Neural cell (in vitro differentiated cells): ENCODE results near the gene ITFG1. TPM values are rescaled to one million over a fixed set of nuclear protein-coding genes. Genes with fewer than 3 reads are reported as not detected.

Source experiments
- H2AFZ ChIP-seq: fragments of 200-600, 300-800 bp; sonication (generic), shearing (Covaris generic); 2 replicates; pipeline ENCODE4 v1.6.0; 2014; ENCODE audit warnings: low read depth, mild to moderate bottlenecking, antibody characterized with exemption, low read length, moderate library complexity
- H3F3A ChIP-seq: fragments of 200-600 bp; shearing (Covaris generic); 2 replicates; pipeline ENCODE4 v1.6.1; 2016; ENCODE audit warnings: mild to moderate bottlenecking, moderate library complexity, mixed read lengths, antibody characterized with exemption, low read length; ENCODE audit not compliant: insufficient read depth, poor library complexity, severe bottlenecking
- H3K27ac ChIP-seq: fragments of 200-600, 300-800 bp; sonication (generic), shearing (Covaris generic); 2 replicates; pipeline ENCODE4 v1.5.1; 2014; ENCODE audit warnings: mild to moderate bottlenecking, low read length, moderate library complexity
- H3K27me3 ChIP-seq: fragments of 300-800, 200-600 bp; sonication (generic), shearing (Covaris generic); 2 replicates; pipeline ENCODE4 v1.6.0; 2014; ENCODE audit warnings: mild to moderate bottlenecking, low read depth, low read length, moderate library complexity; ENCODE audit not compliant: insufficient read depth
- H3K36me3 ChIP-seq: fragments of 300-800, 200-600 bp; sonication (generic), shearing (Covaris generic); 2 replicates; pipeline ENCODE4 v1.5.1; 2014; ENCODE audit warnings: mild to moderate bottlenecking, antibody characterized with exemption, low read length, moderate library complexity; ENCODE audit not compliant: insufficient read depth
- H3K4me2 ChIP-seq: fragments of 300-800, 200-600 bp; sonication (generic), shearing (Covaris generic); 2 replicates; pipeline ENCODE4 v1.6.0; 2014; ENCODE audit warnings: mild to moderate bottlenecking, low read length
- H3K4me3 ChIP-seq: fragments of 300-800, 200-600 bp; sonication (generic), shearing (Covaris generic); 2 replicates; pipeline ENCODE4 v1.5.1; 2014; ENCODE audit warnings: mild to moderate bottlenecking, low read length, moderate library complexity
- H3K79me2 ChIP-seq: fragments of 200-600 bp; shearing (Covaris generic); replicated peaks from 2 replicates; pipeline ENCODE4 v1.6.0; 2014; ENCODE audit warnings: mild to moderate bottlenecking, low read length, moderate library complexity; ENCODE audit not compliant: insufficient read depth
- H3K9ac ChIP-seq: fragments of 300-800, 200-600 bp; sonication (generic), shearing (Covaris generic); 2 replicates; pipeline ENCODE4 v1.6.1; 2016; ENCODE audit warnings: mild to moderate bottlenecking, low read length, mixed read lengths
- H3K9me2 ChIP-seq: fragments of 200-600 bp; shearing (Covaris generic); 2 replicates; pipeline ENCODE4 v1.6.1; 2016; ENCODE audit warnings: mild to moderate bottlenecking, low read length, mixed read lengths; ENCODE audit not compliant: insufficient read depth
- H3K9me3 ChIP-seq: fragments of 200-600, 300-800 bp; sonication (generic), shearing (Covaris generic); 2 replicates; pipeline ENCODE4 v1.6.1; 2016; ENCODE audit warnings: mild to moderate bottlenecking, mixed run types, low read length, moderate library complexity, mixed read lengths
- H4K20me1 ChIP-seq: fragments of 200-600 bp; shearing (Covaris generic); 2 replicates; pipeline ENCODE4 v1.6.1; 2016; ENCODE audit warnings: mild to moderate bottlenecking, mixed run types; ENCODE audit not compliant: insufficient read depth
- EP300 ChIP-seq: fragments of 450-650 bp; conservative IDR thresholded peaks from 2 replicates; pipeline ENCODE4 v1.6.1; 2014; ENCODE audit warnings: antibody characterized with exemption, mild to moderate bottlenecking, moderate library complexity; ENCODE audit not compliant: poor library complexity, severe bottlenecking
- EZH2 ChIP-seq: fragments of 200-600, 300-800 bp; shearing (Covaris generic), sonication (generic); IDR thresholded peaks from 2 replicates; pipeline ENCODE4 v1.6.1; 2014; ENCODE audit warnings: antibody characterized with exemption, low read length, borderline replicate concordance, mild to moderate bottlenecking; ENCODE audit not compliant: insufficient read depth, poor library complexity, severe bottlenecking
- MXI1 ChIP-seq: fragments of 450-650 bp; conservative IDR thresholded peaks from 2 replicates; pipeline ENCODE4 v1.6.1; 2014; ENCODE audit warnings: antibody characterized with exemption, mild to moderate bottlenecking; ENCODE audit not compliant: poor library complexity, severe bottlenecking
- POLR2AphosphoS5 ChIP-seq: IDR thresholded peaks from 2 replicates; pipeline ENCODE4 v1.6.1; 2012
- RAD21 ChIP-seq: fragments of 450-650 bp; conservative IDR thresholded peaks from 2 replicates; pipeline ENCODE4 v1.6.1; 2014; ENCODE audit warnings: antibody characterized with exemption, mild to moderate bottlenecking, moderate library complexity
- SMC3 ChIP-seq: fragments of 450-650 bp; conservative IDR thresholded peaks from 2 replicates; pipeline ENCODE4 v1.6.1; 2014; ENCODE audit warnings: antibody characterized with exemption, mild to moderate bottlenecking, moderate library complexity; ENCODE audit not compliant: poor library complexity
- TAF1 ChIP-seq: IDR thresholded peaks from 2 replicates; pipeline ENCODE4 v1.6.1; 2012; ENCODE audit warnings: low read depth
- polyA plus RNA-seq: library from polyadenylated mRNA; depleted of rRNA; stranded (reverse); fragments of >200 nt; gene quantifications from 2 replicates; pipeline ENCODE4 v1.2.3, GENCODE V29; 2014
- TF ChIP-seq, protein P1 (sequence below): IDR thresholded peaks from 2 replicates; pipeline ENCODE4 v1.6.1; 2012; ENCODE audit warnings: borderline replicate concordance
- TF ChIP-seq, protein P2 (sequence below): fragments of 450-650 bp; IDR thresholded peaks from 2 replicates; pipeline ENCODE4 v1.5.1; 2014; ENCODE audit warnings: antibody characterized with exemption, mild to moderate bottlenecking, moderate library complexity; ENCODE audit not compliant: poor library complexity, severe bottlenecking

ITFG1 gene
- polyA plus RNA-seq, 1 donor from 2014 or later, result 155 TPM

DNA sequence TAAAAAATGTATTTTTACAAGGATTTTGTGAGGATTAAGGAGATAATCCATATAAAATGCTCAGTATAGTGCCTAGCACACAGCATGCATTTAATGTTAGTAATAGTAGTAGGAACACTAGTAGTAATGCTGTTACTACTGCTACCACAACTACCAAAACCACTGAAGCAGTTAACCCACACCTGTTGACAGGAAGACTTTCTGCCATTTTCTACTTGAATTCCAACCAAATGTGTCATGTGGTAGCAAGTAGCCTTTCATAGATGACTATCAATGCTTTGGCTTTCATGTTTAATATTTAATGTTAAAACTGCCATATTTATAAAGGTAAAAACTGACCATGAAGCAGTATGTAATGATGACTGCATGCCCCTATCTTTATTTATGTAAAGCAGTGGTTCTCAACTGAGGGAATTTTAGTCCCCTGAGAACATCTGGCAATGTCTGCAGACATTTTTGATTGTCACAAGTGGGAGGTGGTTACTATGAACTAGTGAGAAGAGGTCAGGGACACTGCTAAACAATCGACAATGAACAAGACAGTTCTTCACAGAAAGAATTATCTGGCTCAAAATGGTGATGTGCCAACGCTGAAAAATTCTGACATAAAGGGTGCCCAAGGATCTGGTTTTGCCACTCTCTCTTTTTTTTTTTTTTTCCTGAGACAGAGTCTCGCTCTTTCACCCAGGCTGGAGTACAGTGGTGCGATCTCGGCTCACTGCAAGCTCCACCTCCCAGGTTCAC is 89.4 kb downstream of the ITFG1 start:
- H3K9me2 ChIP-seq, result no peaks in the 10 kb centered on the region
- H3K9ac ChIP-seq, result no peak overlapping the region
- no peaks in the 10 kb centered on the region for H3K79me2 ChIP-seq
- no peak overlapping the region for H3K4me3 ChIP-seq
- H3K27me3 ChIP-seq, result no peaks in the 10 kb centered on the region
- no peaks in the 10 kb centered on the region for H3K36me3 ChIP-seq
- H2AFZ ChIP-seq, result no peak overlapping the region
- H4K20me1 ChIP-seq, result no peaks in the 10 kb centered on the region
- H3F3A ChIP-seq, result no peaks in the 10 kb centered on the region
- TF ChIP-seq MXI1 (no peak), POLR2AphosphoS5 (no peak), EZH2 (no peak), SMC3 (no peak), TAF1 (no peak), RAD21 (no peak), EP300 (no peak)
- TF ChIP-seq, protein P1, sequence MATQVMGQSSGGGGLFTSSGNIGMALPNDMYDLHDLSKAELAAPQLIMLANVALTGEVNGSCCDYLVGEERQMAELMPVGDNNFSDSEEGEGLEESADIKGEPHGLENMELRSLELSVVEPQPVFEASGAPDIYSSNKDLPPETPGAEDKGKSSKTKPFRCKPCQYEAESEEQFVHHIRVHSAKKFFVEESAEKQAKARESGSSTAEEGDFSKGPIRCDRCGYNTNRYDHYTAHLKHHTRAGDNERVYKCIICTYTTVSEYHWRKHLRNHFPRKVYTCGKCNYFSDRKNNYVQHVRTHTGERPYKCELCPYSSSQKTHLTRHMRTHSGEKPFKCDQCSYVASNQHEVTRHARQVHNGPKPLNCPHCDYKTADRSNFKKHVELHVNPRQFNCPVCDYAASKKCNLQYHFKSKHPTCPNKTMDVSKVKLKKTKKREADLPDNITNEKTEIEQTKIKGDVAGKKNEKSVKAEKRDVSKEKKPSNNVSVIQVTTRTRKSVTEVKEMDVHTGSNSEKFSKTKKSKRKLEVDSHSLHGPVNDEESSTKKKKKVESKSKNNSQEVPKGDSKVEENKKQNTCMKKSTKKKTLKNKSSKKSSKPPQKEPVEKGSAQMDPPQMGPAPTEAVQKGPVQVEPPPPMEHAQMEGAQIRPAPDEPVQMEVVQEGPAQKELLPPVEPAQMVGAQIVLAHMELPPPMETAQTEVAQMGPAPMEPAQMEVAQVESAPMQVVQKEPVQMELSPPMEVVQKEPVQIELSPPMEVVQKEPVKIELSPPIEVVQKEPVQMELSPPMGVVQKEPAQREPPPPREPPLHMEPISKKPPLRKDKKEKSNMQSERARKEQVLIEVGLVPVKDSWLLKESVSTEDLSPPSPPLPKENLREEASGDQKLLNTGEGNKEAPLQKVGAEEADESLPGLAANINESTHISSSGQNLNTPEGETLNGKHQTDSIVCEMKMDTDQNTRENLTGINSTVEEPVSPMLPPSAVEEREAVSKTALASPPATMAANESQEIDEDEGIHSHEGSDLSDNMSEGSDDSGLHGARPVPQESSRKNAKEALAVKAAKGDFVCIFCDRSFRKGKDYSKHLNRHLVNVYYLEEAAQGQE, result no peak
- TF ChIP-seq, protein P2, sequence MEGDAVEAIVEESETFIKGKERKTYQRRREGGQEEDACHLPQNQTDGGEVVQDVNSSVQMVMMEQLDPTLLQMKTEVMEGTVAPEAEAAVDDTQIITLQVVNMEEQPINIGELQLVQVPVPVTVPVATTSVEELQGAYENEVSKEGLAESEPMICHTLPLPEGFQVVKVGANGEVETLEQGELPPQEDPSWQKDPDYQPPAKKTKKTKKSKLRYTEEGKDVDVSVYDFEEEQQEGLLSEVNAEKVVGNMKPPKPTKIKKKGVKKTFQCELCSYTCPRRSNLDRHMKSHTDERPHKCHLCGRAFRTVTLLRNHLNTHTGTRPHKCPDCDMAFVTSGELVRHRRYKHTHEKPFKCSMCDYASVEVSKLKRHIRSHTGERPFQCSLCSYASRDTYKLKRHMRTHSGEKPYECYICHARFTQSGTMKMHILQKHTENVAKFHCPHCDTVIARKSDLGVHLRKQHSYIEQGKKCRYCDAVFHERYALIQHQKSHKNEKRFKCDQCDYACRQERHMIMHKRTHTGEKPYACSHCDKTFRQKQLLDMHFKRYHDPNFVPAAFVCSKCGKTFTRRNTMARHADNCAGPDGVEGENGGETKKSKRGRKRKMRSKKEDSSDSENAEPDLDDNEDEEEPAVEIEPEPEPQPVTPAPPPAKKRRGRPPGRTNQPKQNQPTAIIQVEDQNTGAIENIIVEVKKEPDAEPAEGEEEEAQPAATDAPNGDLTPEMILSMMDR, result no peak
- no peak overlapping the region for H3K4me2 ChIP-seq
- no peaks in the 10 kb centered on the region for H3K9me3 ChIP-seq
- no peak overlapping the region for H3K27ac ChIP-seq

DNA sequence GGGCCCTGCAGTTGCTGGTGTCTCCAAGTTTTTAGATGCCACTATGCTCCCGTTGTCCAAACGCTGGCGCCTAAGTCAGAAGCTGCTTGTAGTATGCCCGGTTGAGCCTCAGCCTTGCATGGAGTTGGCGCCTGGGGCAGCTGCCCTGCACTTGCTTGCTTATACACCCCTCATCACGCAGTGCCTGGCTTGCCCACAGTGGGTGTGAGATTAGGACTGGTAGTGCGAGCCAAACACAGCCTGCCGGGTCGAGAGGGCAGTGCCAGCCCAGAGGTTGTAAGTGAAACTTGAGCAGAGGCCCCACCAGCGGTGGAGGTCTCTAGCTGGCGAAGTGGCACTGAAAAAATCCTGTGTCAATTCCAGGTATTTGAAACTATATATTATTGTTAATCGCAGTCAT is 90.3 kb downstream of the ITFG1 start:
- Histone ChIP-seq H3F3A (no peaks in the 10 kb centered on the region), H3K9ac (no peak overlapping the region), H2AFZ (no peak overlapping the region), H3K4me3 (no peak overlapping the region), H3K79me2 (no peaks in the 10 kb centered on the region), H3K36me3 (no peaks in the 10 kb centered on the region), H3K27me3 (no peaks in the 10 kb centered on the region), H3K4me2 (no peak overlapping the region), H3K27ac (no peak overlapping the region), H3K9me2 (no peaks in the 10 kb centered on the region), H3K9me3 (no peaks in the 10 kb centered on the region), H4K20me1 (no peaks in the 10 kb centered on the region)
- no peak for TF ChIP-seq TAF1
- no peak for TF ChIP-seq POLR2AphosphoS5
- no peak for TF ChIP-seq RAD21
- TF ChIP-seq SMC3, result no peak
- TF ChIP-seq EP300, result no peak
- TF ChIP-seq MXI1, result no peak
- TF ChIP-seq, protein P1, result no peak
- TF ChIP-seq EZH2, result no peak
